NCI-H187 treated with DMSO at 0.1 percent for 48 hours (cell line): ENCODE data around the gene PAX7.
"Not testable (repeated sequence)": the region's sequence is repeated elsewhere in the genome, so short reads cannot be mapped to it uniquely, and the experiment has no call there.

Source experiments
- DNase-seq: peaks from one replicate; lab custom pipeline; 2025; lab: John Stamatoyannopoulos, UW

The PAX7 gene

DNA sequence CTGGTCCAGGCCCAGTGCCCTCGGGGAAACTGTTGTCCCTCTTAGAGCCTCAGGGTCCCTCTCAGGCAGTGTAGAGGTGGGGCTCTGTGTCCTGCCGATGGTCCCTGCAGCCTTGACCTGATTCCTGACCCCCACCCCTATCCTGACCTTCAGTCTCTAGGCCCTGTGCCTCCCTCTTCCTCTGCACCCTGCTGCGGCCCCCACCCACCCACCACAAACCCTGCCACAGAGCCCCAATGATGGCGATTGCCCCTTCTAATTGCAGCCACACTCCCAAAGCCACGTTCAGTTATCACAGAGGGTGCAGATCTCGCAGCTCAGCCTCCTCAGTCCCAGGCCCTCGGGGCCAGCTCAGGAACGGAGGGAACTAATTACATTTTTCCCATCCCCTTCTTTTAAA, 99.7 kb downstream of the PAX7 start:
- DNase-seq: no peak

DNA sequence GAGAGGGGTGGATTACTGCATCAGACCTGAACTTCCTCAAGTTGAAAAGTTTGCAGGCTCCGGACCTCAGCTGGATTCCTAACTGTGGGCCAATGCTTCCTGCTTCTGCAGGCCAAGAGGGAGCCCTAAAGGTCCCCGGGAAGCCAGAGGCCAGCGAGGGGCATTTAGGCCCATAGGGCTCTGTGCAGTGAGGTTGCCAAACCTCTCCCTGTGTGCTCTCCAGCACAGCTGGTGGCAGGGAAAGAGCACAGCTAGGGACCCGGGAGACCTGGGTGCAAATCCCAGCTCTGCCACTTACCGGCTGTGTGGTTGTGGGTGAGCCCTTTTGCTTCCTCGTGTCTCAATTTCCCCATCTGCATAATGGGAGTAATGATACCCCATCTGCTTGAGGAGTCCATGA, 100.5 kb downstream of the PAX7 start:
- no peak for DNase-seq

DNA sequence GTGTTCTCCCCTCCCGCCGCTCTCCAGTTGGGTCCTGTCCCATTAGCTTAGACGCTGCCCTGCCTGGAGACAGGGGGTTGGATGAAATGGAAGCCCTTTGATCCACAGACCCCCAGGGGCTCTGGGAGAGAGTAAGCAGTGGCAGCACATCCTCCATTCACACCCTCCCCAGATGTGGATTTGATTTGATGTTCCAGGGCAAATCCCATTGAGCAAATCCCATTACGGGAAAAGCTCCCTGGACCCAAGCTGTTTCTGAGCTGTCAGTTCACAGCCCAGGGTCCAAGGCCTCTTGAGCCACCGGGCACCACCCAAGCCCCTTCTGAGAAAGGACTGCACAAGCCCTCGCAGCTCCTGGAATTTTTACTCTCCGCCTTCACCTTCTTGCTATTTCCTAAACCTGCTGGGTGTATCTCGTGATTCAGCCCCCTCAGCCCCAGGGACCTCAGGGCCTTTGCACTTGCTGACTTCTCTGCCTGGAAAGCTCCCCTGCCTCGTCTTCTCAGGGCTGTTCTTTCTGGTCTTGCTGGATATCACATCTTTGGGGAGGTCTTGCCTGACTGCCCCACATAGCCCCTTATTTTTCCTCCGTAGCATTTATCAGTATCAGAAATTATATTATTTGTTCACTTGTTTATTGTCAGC, 101.1 kb downstream of the PAX7 start:
- no peak for DNase-seq

DNA sequence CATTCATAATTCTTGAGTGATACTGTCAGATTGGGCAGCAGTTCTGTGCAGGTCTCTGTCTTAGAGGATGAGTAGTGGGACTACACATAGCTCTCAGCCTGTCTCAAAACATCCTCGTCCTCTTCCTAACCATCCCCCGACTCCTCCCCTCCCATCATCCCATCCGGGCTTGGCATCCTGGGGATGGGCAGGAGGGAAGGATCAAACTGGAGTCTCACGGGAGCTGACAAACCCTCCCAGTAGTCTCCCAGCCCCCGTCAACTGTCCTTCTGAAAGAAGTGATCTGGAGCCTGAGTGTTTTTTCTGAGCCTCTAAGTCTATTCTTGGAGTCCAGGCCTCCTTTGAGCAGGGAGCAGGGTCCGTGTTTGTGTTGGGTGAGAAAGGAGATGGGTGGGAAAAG, 102.0 kb downstream of the PAX7 start:
- DNase-seq: no peak

DNA sequence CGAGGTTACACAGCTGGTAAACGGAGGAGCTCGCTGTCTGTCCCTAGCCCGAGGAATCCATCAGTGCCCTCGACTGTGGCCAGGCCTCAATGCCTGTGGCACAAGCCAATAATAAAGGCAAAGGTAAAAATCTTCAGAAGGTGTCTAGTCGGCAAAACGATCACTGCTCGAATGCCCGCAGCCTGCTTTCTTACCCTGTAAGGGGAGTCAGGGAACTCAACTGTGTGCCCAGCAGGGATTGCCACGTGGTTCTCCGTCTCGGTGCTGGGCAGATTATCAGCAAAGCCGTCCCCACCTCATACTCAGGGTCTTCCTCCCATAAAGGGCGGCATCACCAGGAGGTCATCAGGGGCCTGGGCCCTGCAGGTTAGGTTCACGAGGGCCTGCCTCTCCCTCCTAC, 103.4 kb downstream of the PAX7 start:
- no peak for DNase-seq

GRCh38 chr1:18734461-18735223, 104.0 kb downstream of the PAX7 start:
- no peak for DNase-seq

GRCh38 chr1:18735224-18735997, 104.8 kb downstream of the PAX7 start:
- DNase-seq: no peak

GRCh38 chr1:18736958-18737357, 106.3 kb downstream of the PAX7 start:
- DNase-seq: no peak

GRCh38 chr1:18738126-18738525, 107.5 kb downstream of the PAX7 start:
- DNase-seq: no peak

DNA sequence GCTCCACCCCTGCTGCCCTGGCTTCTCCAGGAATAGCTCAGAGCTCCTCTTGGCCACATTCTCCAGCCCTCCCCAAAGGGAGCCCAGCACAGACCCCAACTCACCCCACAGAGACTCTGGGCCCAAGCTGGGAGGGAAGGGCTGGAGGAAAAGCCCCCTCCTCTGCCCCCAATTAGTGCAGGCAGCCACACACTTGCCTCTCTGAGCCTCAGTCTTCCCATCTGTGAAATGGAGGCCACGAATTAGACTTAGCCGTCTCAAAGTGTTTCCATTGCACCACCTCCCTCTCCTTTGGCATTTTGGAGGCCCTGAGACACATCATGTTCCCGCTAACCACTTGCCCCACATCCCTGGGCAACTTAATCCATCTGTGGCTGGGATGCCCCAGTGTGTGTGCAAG, 108.0 kb downstream of the PAX7 start:
- DNase-seq: no peak

GRCh38 chr1:18739408-18739807, 108.8 kb downstream of the PAX7 start:
- DNase-seq: no peak

DNA sequence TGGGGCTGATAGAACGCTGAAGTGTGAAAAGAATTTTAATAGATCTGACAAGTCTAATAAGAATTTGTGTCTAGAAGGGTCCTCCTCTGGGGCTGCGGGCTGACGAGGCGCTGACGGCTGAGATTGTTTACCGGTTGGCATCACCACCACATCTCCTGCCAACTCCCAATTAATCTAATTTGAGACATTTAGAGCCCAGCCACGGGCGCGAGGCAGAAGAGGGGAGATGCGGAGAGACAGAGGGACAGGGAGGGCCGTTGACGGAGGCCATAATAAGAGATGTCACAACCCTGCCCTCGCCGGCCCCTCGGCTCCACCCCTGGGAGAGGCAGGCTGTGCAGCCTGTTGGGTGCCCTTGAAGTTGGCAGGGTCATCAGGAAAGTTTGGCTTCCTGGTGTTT, 109.3 kb downstream of the PAX7 start:
- DNase-seq: no peak

- DNase-seq: no peak
These were observed 110.0 kb downstream of the PAX7 start for GRCh38 chr1:18740617-18741016.

GRCh38 chr1:18743233-18743632, 112.6 kb downstream of the PAX7 start:
- DNase-seq: no peak

GRCh38 chr1:18744381-18744780, 113.7 kb downstream of the PAX7 start:
- DNase-seq: not testable (repeated sequence)

DNA sequence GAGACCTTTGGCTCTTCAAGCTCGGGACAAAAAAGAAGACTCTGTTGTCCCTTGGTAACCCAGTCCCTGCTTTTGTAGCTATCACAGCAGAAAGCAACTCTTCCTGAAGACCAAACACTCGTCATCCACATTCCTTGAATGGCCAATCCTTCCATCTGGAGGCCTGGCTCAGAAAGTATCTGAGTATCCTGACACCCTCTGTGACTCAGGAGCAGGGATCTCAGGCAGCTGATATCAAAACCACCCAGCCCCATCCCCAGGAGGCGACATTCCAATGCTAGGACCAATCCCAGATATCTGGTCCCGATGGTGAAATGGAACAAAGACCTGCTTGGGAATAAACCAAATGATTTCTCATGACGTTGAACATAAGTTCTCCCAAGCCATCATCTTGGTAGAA, 116.3 kb downstream of the PAX7 start:
- DNase-seq: no peak

DNA sequence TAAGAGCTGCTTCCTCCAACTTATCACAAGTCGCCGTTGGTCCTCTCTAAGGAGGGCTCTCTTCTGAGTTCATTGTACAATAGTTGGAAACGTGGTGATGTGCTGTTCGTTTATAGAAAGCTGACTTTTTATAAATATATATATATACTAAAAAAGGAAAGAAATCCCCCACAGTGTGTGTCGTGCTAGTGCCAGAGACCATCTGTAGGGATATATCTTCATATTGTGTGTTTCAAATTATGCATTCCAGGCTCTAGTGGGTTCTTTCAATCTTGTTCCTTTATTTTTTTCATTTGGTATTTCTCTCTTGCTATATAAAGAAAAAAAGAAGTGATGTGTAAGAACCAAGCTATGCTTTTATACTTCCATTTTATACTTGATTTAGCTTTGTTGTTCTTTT, 117.0 kb downstream of the PAX7 start:
- DNase-seq: no peak

GRCh38 chr1:18748435-18748834, 117.8 kb downstream of the PAX7 start:
- DNase-seq: no peak

GRCh38 chr1:18749569-18749968, 118.9 kb downstream of the PAX7 start:
- no peak for DNase-seq

GRCh38 chr1:18750600-18750999, 120.0 kb downstream of the PAX7 start:
- no peak for DNase-seq

DNA sequence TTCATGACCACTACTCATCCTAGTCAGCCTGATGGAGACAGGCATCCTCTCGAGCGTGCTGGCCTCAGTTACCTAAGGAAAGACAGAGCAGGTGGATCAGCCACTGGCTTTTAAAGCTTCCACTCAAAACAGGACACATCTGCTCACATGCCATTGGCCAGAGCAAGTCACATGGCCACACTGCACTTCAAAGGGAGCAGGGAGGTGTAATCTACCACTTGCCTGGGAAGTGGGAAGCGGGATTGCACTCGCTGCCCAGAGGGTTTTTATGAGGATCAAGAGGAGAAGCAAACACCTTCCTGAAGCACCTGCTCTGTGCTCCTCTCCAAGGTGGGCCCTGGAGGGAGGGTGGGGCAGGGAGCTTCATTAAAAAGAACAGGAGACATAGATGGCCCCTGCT, 120.8 kb downstream of the PAX7 start:
- peak; percentile 62 for DNase-seq

DNA sequence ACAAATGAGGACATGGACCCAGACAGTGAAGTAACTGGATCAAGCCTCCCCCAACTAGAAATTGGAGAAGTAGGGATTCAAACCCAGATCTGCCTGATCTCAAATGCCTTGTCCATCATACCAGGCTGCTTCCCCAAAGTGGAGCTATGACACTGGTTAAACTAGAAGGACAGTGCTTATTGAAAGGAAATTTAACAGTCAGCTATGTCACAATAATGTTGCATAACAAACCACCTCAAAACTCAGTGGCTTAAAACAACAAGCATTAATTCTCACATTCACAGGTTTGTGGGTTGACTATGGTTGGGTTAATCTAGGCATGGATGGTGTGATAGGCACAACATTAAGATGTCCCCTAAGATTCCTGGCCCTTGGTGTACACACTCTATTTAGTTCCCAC, 121.8 kb downstream of the PAX7 start:
- no peak for DNase-seq

- no peak for DNase-seq
These were observed 129.5 kb downstream of the PAX7 start for GRCh38 chr1:18760156-18760555.
